K562 (cell line): ENCODE measurements around the gene SPTBN2. TPM values are rescaled to one million over a fixed set of nuclear protein-coding genes. Genes with fewer than 3 reads are reported as not detected.
A peak's percentile ranks its signal among the peaks of the same experiment; 100 is the strongest.

Source experiments
- BHLHE40 ChIP-seq: IDR thresholded peaks from 2 replicates; pipeline ENCODE4 v1.6.1; 2011; ENCODE audit warnings: low read length, improper control_type of control experiment
- GTF2F1 ChIP-seq: IDR thresholded peaks from 2 replicates; pipeline ENCODE4 v1.6.1; 2011; ENCODE audit warnings: low read depth, low read length, improper control_type of control experiment
- JUND ChIP-seq, 2 experiments: IDR thresholded peaks; 2 replicates in 1 of 2; 3 replicates in 1 of 2; pipeline ENCODE4 v1.6.1; 2011; ENCODE audit warnings: borderline replicate concordance in 2 of 2, low read depth in 2 of 2, low read length in 2 of 2, improper control_type of control experiment in 1 of 2, missing biosample characterization in 1 of 2, missing genetic modification characterization in 1 of 2, missing genetic modification reagents in 1 of 2
- ZNF282 ChIP-seq: sonication (generic); formaldehyde crosslinking; IDR thresholded peaks from 2 replicates; pipeline ENCODE4 v1.8.1; 2023; ENCODE audit warnings: missing genetic modification reagents
- polyA plus RNA-seq, 8 experiments: library from polyadenylated mRNA; depleted of rRNA in 4 of 8; stranded (reverse) in 5 of 8; unstranded in 3 of 8; fragments of >200 nt; fragmentation: Nextera tagmentation in 2 of 8; fragmentation: Illumina TruSeq in 1 of 8; extraction: Ambion mirVana in 2 of 8; extraction: Trizol in 1 of 8; gene quantifications; 2 replicates each; pipeline versions ENCODE4 v1.2.1 to v1.2.3, GENCODE V29; 2011 to 2014; ENCODE audit warnings: inconsistent platforms in 1 of 8, missing spikeins in 1 of 8
- total RNA-seq, 7 experiments: library from RNA; depleted of rRNA in 6 of 7; stranded (reverse); fragments of >200 nt in 6 of 7; fragmentation: Illumina TruSeq in 2 of 7; extraction: Trizol in 2 of 7; gene quantifications; 2 replicates each; pipeline versions ENCODE4 v1.2.1 to v1.2.3, GENCODE V29; 2011 to 2021; ENCODE audit warnings: low replicate concordance in 1 of 7
- TF ChIP-seq, protein P1 (sequence below): fragments of 200-600 bp; sonication (generic); IDR thresholded peaks from one replicate; pipeline ENCODE4 v1.6.1; 2012; ENCODE audit warnings: mild to moderate bottlenecking, low read depth, low read length, inconsistent platforms
- TF ChIP-seq, protein P2 (sequence below): fragments of 200-800 bp; sonication (Bioruptor generic); IDR thresholded peaks from 2 replicates; pipeline ENCODE4 v1.6.1; 2017; ENCODE audit warnings: missing genetic modification characterization, missing compliant biosample characterization
- TF ChIP-seq, protein P3 (sequence below), 2 experiments: IDR thresholded peaks in 1 of 2; conservative IDR thresholded peaks in 1 of 2; 2 replicates each; pipeline ENCODE4 v1.6.1; 2016; ENCODE audit warnings: low read depth in 2 of 2, mild to moderate bottlenecking in 1 of 2, missing compliant biosample characterization in 1 of 2, missing genetic modification characterization in 1 of 2, moderate library complexity in 1 of 2

The SPTBN2 gene
- total and polyA plus RNA-seq, 9 of the 15 experiments (the other 6 are each of a cell fraction or from before 2014, with no cell fraction given): 0.38 to 56.5 (median 19.7) TPM

DNA sequence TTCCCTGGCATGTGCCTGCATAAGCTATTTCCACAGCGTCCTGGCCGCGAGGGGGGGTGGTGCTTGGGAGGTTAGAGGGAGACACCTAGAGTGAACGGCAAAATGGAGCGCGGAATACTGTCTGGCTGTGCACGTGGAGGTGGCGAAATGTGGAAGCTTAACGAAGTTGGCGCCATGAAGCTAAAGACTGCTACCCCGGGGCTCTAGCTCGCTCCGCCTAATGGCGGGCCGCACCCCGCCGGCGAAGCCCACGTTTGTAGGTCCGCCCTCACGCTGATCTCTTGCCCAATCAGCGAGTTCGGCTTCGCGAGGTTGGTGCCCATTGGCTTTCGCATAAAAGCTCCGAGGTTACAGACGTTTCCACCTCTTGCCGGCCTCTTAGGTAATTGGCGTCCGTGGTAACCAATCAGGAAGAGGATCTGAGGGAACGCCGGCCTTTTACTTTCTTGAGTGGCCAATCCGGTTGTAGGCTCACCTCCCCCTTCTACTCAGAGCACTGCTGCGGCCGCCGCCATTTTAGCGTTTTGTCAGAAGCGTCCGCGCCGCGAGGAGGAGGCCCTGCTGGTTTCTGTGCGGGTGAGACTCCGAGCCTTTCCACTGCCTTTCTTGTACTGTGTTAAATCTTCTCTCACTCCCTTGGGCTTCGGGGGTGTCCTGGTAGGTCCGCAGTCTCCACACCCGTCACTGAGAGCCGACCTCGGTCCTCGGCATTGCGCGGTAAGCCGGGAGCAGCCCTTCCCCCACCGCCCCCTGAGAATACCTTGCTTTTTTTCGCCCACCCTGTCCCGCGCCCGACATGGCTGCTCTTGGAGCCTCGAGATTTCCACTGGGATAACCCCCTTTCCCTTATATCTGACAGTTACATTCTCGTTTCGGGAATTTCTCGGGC, 90.6 kb downstream of the SPTBN2 start, which contains the start of gene RBM4 (continued):
- TF ChIP-seq, protein P1, sequence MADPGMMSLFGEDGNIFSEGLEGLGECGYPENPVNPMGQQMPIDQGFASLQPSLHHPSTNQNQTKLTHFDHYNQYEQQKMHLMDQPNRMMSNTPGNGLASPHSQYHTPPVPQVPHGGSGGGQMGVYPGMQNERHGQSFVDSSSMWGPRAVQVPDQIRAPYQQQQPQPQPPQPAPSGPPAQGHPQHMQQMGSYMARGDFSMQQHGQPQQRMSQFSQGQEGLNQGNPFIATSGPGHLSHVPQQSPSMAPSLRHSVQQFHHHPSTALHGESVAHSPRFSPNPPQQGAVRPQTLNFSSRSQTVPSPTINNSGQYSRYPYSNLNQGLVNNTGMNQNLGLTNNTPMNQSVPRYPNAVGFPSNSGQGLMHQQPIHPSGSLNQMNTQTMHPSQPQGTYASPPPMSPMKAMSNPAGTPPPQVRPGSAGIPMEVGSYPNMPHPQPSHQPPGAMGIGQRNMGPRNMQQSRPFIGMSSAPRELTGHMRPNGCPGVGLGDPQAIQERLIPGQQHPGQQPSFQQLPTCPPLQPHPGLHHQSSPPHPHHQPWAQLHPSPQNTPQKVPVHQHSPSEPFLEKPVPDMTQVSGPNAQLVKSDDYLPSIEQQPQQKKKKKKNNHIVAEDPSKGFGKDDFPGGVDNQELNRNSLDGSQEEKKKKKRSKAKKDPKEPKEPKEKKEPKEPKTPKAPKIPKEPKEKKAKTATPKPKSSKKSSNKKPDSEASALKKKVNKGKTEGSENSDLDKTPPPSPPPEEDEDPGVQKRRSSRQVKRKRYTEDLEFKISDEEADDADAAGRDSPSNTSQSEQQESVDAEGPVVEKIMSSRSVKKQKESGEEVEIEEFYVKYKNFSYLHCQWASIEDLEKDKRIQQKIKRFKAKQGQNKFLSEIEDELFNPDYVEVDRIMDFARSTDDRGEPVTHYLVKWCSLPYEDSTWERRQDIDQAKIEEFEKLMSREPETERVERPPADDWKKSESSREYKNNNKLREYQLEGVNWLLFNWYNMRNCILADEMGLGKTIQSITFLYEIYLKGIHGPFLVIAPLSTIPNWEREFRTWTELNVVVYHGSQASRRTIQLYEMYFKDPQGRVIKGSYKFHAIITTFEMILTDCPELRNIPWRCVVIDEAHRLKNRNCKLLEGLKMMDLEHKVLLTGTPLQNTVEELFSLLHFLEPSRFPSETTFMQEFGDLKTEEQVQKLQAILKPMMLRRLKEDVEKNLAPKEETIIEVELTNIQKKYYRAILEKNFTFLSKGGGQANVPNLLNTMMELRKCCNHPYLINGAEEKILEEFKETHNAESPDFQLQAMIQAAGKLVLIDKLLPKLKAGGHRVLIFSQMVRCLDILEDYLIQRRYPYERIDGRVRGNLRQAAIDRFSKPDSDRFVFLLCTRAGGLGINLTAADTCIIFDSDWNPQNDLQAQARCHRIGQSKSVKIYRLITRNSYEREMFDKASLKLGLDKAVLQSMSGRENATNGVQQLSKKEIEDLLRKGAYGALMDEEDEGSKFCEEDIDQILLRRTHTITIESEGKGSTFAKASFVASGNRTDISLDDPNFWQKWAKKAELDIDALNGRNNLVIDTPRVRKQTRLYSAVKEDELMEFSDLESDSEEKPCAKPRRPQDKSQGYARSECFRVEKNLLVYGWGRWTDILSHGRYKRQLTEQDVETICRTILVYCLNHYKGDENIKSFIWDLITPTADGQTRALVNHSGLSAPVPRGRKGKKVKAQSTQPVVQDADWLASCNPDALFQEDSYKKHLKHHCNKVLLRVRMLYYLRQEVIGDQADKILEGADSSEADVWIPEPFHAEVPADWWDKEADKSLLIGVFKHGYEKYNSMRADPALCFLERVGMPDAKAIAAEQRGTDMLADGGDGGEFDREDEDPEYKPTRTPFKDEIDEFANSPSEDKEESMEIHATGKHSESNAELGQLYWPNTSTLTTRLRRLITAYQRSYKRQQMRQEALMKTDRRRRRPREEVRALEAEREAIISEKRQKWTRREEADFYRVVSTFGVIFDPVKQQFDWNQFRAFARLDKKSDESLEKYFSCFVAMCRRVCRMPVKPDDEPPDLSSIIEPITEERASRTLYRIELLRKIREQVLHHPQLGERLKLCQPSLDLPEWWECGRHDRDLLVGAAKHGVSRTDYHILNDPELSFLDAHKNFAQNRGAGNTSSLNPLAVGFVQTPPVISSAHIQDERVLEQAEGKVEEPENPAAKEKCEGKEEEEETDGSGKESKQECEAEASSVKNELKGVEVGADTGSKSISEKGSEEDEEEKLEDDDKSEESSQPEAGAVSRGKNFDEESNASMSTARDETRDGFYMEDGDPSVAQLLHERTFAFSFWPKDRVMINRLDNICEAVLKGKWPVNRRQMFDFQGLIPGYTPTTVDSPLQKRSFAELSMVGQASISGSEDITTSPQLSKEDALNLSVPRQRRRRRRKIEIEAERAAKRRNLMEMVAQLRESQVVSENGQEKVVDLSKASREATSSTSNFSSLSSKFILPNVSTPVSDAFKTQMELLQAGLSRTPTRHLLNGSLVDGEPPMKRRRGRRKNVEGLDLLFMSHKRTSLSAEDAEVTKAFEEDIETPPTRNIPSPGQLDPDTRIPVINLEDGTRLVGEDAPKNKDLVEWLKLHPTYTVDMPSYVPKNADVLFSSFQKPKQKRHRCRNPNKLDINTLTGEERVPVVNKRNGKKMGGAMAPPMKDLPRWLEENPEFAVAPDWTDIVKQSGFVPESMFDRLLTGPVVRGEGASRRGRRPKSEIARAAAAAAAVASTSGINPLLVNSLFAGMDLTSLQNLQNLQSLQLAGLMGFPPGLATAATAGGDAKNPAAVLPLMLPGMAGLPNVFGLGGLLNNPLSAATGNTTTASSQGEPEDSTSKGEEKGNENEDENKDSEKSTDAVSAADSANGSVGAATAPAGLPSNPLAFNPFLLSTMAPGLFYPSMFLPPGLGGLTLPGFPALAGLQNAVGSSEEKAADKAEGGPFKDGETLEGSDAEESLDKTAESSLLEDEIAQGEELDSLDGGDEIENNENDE: peak; percentile 5
- TF ChIP-seq ZNF282 (CRISPR knock-in tag): no peak
- TF ChIP-seq BHLHE40: peak; percentile 33
- TF ChIP-seq JUND (IDR thresholded peaks at IDR 0.05; ENCODE audit: borderline replicate concordance, low read depth, low read length): peak; percentile 34; the same call in 1 of the 2 replicates
- 0 out of 3 replicates have a peak, but pooled peaks have one; percentile 9 for TF ChIP-seq JUND (tag; IDR thresholded peaks at IDR 0.05; ENCODE audit: borderline replicate concordance, low read depth, low read length)
- TF ChIP-seq GTF2F1: peak; percentile 42; the same call in 1 of the 2 replicates
- TF ChIP-seq, protein P2, sequence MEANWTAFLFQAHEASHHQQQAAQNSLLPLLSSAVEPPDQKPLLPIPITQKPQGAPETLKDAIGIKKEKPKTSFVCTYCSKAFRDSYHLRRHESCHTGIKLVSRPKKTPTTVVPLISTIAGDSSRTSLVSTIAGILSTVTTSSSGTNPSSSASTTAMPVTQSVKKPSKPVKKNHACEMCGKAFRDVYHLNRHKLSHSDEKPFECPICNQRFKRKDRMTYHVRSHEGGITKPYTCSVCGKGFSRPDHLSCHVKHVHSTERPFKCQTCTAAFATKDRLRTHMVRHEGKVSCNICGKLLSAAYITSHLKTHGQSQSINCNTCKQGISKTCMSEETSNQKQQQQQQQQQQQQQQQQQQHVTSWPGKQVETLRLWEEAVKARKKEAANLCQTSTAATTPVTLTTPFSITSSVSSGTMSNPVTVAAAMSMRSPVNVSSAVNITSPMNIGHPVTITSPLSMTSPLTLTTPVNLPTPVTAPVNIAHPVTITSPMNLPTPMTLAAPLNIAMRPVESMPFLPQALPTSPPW (CRISPR knock-in tag): peak; percentile 80
- TF ChIP-seq, protein P3, sequence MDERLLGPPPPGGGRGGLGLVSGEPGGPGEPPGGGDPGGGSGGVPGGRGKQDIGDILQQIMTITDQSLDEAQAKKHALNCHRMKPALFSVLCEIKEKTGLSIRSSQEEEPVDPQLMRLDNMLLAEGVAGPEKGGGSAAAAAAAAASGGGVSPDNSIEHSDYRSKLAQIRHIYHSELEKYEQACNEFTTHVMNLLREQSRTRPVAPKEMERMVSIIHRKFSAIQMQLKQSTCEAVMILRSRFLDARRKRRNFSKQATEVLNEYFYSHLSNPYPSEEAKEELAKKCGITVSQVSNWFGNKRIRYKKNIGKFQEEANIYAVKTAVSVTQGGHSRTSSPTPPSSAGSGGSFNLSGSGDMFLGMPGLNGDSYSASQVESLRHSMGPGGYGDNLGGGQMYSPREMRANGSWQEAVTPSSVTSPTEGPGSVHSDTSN (CRISPR knock-in tag; IDR thresholded peaks at IDR 0.05; ENCODE audit: low read depth): peak; percentile 75
- TF ChIP-seq, protein P3 (tag; conservative IDR thresholded peaks at IDR 0.05; ENCODE audit: low read depth): peak; percentile 99
